Retinal pigment epithelial cell (primary cell): Measurements from ENCODE around the gene CNPPD1.

Experiments
- DNase-seq: peaks from one replicate; pipeline ENCODE4 v3.0.0-alpha.2; 2010; ENCODE audit warnings: low read depth
- H3K4me3 ChIP-seq: 2 replicates; pipeline ENCODE4 v1.5.1; 2011; ENCODE audit warnings: mild to moderate bottlenecking, low read length, control low read depth, moderate library complexity
- CTCF ChIP-seq: conservative IDR thresholded peaks from 2 replicates; pipeline ENCODE4 v1.5.1; 2011; ENCODE audit warnings: low read depth, low read length, control low read depth, inconsistent platforms

CNPPD1 gene

GRCh38 chr2:219176818-219177551, at the start of gene CNPPD1:
Gene CNPPD1, minus strand, starts transcription at chr2:219176925. Its CDS starts 97 bp downstream, at chr2:219176828.
- DNase-seq = no peak
- TF ChIP-seq CTCF = no peak
- peak within 1 kb of the TSS; percentile 81 for H3K4me3 ChIP-seq

GRCh38 chr2:219225350-219225749, 48.6 kb upstream of the CNPPD1 start:
- H3K4me3 ChIP-seq = no peak overlapping the region
- DNase-seq = no peak

GRCh38 chr2:219223831-219224610, 47.3 kb upstream of the CNPPD1 start:
- H3K4me3 ChIP-seq = no peak overlapping the region
- no peak for TF ChIP-seq CTCF
- DNase-seq = no peak

More at GRCh38 chr2:219225350-219225749, 48.6 kb upstream of the CNPPD1 start:
- TF ChIP-seq CTCF = no peak

GRCh38 chr2:219221957-219222518, 45.3 kb upstream of the CNPPD1 start:
- no peak for TF ChIP-seq CTCF
- no peak overlapping the region for H3K4me3 ChIP-seq
- DNase-seq = no peak

GRCh38 chr2:219220652-219221402, 44.1 kb upstream of the CNPPD1 start:
- no peak for DNase-seq
- TF ChIP-seq CTCF = no peak
- H3K4me3 ChIP-seq = no peak overlapping the region

- TF ChIP-seq CTCF = no peak
- H3K4me3 ChIP-seq = no peak overlapping the region
- no peak for DNase-seq
Observed at GRCh38 chr2:219219784-219220532, 43.2 kb upstream of the CNPPD1 start.
